ENCODE measurements around the gene KRT73. TPM values are rescaled to one million over a fixed set of nuclear protein-coding genes. Genes with fewer than 3 reads are reported as not detected.

Gene KRT73
- total RNA-seq, 1 donor from 2014 or later = not detected

GRCh38 chr12:52606581-52607218, 11.7 kb downstream of the KRT73 start:
- Mint-ChIP-seq H3K27me3 (ENCODE audit: low read depth) (peaks cover 68% of the 10 kb centered on the region), H3K27ac (ENCODE audit: unreplicated experiment) (no peak overlapping the region), H3K4me3 (ENCODE audit: unreplicated experiment) (no peak overlapping the region), H3K9me3 (ENCODE audit: low read depth) (no peaks in the 10 kb centered on the region), H3K4me1 (ENCODE audit: low read depth) (no peaks in the 10 kb centered on the region), H3K36me3 (ENCODE audit: low read depth) (no peaks in the 10 kb centered on the region)
- DNase-seq (ENCODE audit: low spot score) = no peak
- no peak for TF ChIP-seq CTCF (IDR thresholded peaks at IDR 0.05)

GRCh38 chr12:52606096-52606495, 12.3 kb downstream of the KRT73 start:
- no peaks in the 10 kb centered on the region for H3K4me1 Mint-ChIP-seq (ENCODE audit: low read depth)
- H3K36me3 Mint-ChIP-seq (ENCODE audit: low read depth) = no peaks in the 10 kb centered on the region
- H3K9me3 Mint-ChIP-seq (ENCODE audit: low read depth) = no peaks in the 10 kb centered on the region
- H3K27me3 Mint-ChIP-seq (ENCODE audit: low read depth) = peaks cover 63% of the 10 kb centered on the region
- no peak overlapping the region for H3K27ac Mint-ChIP-seq (ENCODE audit: unreplicated experiment)
- no peak for DNase-seq (ENCODE audit: low spot score)
- no peak for TF ChIP-seq CTCF (IDR thresholded peaks at IDR 0.05)
- H3K4me3 Mint-ChIP-seq (ENCODE audit: unreplicated experiment) = no peak overlapping the region

GRCh38 chr12:52605542-52605941, 12.8 kb downstream of the KRT73 start:
- Mint-ChIP-seq H3K36me3 (ENCODE audit: low read depth) (no peaks in the 10 kb centered on the region), H3K4me3 (ENCODE audit: unreplicated experiment) (no peak overlapping the region), H3K27ac (ENCODE audit: unreplicated experiment) (no peak overlapping the region), H3K27me3 (ENCODE audit: low read depth) (peaks cover 59% of the 10 kb centered on the region), H3K4me1 (ENCODE audit: low read depth) (no peaks in the 10 kb centered on the region), H3K9me3 (ENCODE audit: low read depth) (no peaks in the 10 kb centered on the region)
- TF ChIP-seq CTCF (IDR thresholded peaks at IDR 0.05) = no peak
- DNase-seq (ENCODE audit: low spot score) = no peak

GRCh38 chr12:52604859-52605258, 13.5 kb downstream of the KRT73 start:
- H3K27me3 Mint-ChIP-seq (ENCODE audit: low read depth) = peaks cover 60% of the 10 kb centered on the region
- no peaks in the 10 kb centered on the region for H3K36me3 Mint-ChIP-seq (ENCODE audit: low read depth)
- no peaks in the 10 kb centered on the region for H3K4me1 Mint-ChIP-seq (ENCODE audit: low read depth)
- H3K9me3 Mint-ChIP-seq (ENCODE audit: low read depth) = no peaks in the 10 kb centered on the region
- TF ChIP-seq CTCF (IDR thresholded peaks at IDR 0.05) = no peak
- H3K27ac Mint-ChIP-seq (ENCODE audit: unreplicated experiment) = no peak overlapping the region
- H3K4me3 Mint-ChIP-seq (ENCODE audit: unreplicated experiment) = no peak overlapping the region
- no peak for DNase-seq (ENCODE audit: low spot score)

GRCh38 chr12:52603314-52603713, 15.0 kb downstream of the KRT73 start:
- no peak for TF ChIP-seq CTCF (IDR thresholded peaks at IDR 0.05)
- H3K36me3 Mint-ChIP-seq (ENCODE audit: low read depth) = no peaks in the 10 kb centered on the region
- H3K27me3 Mint-ChIP-seq (ENCODE audit: low read depth) = peaks cover 61% of the 10 kb centered on the region
- no peak overlapping the region for H3K4me3 Mint-ChIP-seq (ENCODE audit: unreplicated experiment)
- no peak for DNase-seq (ENCODE audit: low spot score)
- H3K27ac Mint-ChIP-seq (ENCODE audit: unreplicated experiment) = no peak overlapping the region
- no peaks in the 10 kb centered on the region for H3K4me1 Mint-ChIP-seq (ENCODE audit: low read depth)
- H3K9me3 Mint-ChIP-seq (ENCODE audit: low read depth) = no peaks in the 10 kb centered on the region
